TTC549 (cell line): ENCODE measurements around the gene ATP1B3.
"Not testable (repeated sequence)": the region's sequence is repeated elsewhere in the genome, so short reads cannot be mapped to it uniquely, and the experiment has no call there.

Source experiments
- FAIRE-seq: peaks from 2 replicates; lab custom pipeline; 2012; peaks lifted over from hg19 to GRCh38; lab: Jason Lieb, UNC

The ATP1B3 gene

GRCh38 chr3:141860766-141861513 lies 15.5 kb upstream of the ATP1B3 start:
- no peak for FAIRE-seq

- no peak for FAIRE-seq
Measured at GRCh38 chr3:141862279-141862816, 14.1 kb upstream of the ATP1B3 start.

GRCh38 chr3:141863491-141863890 lies 13.0 kb upstream of the ATP1B3 start:
- no peak for FAIRE-seq

- no peak for FAIRE-seq
Measured at GRCh38 chr3:141864281-141864970, 12.0 kb upstream of the ATP1B3 start.

GRCh38 chr3:141865101-141865500 lies 11.3 kb upstream of the ATP1B3 start:
- no peak for FAIRE-seq

- FAIRE-seq: no peak
Measured at GRCh38 chr3:141870091-141870687, 6.3 kb upstream of the ATP1B3 start.

- peak; percentile 19 for FAIRE-seq
Measured at GRCh38 chr3:141875374-141875892, 1.0 kb upstream of the ATP1B3 start.

GRCh38 chr3:141875893-141876380 lies 506 bp upstream of the ATP1B3 start:
- no peak for FAIRE-seq

- no peak for FAIRE-seq
Measured at GRCh38 chr3:141876891-141877621, 613 bp downstream of the ATP1B3 start.

GRCh38 chr3:141877911-141878310 lies 1.5 kb downstream of the ATP1B3 start:
- FAIRE-seq: no peak

GRCh38 chr3:141878326-141878725 lies 1.9 kb downstream of the ATP1B3 start:
- FAIRE-seq: no peak

GRCh38 chr3:141878817-141879216 lies 2.4 kb downstream of the ATP1B3 start:
- no peak for FAIRE-seq

- no peak for FAIRE-seq
Measured at GRCh38 chr3:141881702-141882101, 5.3 kb downstream of the ATP1B3 start.

GRCh38 chr3:141887051-141887450 lies 10.6 kb downstream of the ATP1B3 start:
- no peak for FAIRE-seq

GRCh38 chr3:141888548-141888947 lies 12.1 kb downstream of the ATP1B3 start:
- FAIRE-seq: not testable (repeated sequence)

- FAIRE-seq: no peak
Measured at GRCh38 chr3:141894524-141895176, 18.2 kb downstream of the ATP1B3 start.

GRCh38 chr3:141895731-141896130 lies 19.3 kb downstream of the ATP1B3 start:
- no peak for FAIRE-seq

- FAIRE-seq: no peak
Measured at GRCh38 chr3:141898908-141899307, 22.5 kb downstream of the ATP1B3 start.

GRCh38 chr3:141900343-141900742 lies 23.9 kb downstream of the ATP1B3 start:
- FAIRE-seq: no peak

- no peak for FAIRE-seq
Measured at GRCh38 chr3:141901914-141902313, 25.5 kb downstream of the ATP1B3 start.

- no peak for FAIRE-seq
Measured at GRCh38 chr3:141904203-141904602, 27.8 kb downstream of the ATP1B3 start.
